GM12873 (cell line): ENCODE data around the gene SINHCAF.

Experiments
- TF ChIP-seq, protein P1 (sequence below): IDR thresholded peaks from 2 replicates; pipeline ENCODE4 v1.5.1; 2012; ENCODE audit warnings: low read depth, mild to moderate bottlenecking, moderate library complexity, low read length, control low read depth; ENCODE audit not compliant: insufficient read depth; ENCODE audit errors: missing control alignments

SINHCAF gene

GRCh38 chr12:31272607-31273225, 53.2 kb downstream of the SINHCAF start:
- TF ChIP-seq, protein P1, sequence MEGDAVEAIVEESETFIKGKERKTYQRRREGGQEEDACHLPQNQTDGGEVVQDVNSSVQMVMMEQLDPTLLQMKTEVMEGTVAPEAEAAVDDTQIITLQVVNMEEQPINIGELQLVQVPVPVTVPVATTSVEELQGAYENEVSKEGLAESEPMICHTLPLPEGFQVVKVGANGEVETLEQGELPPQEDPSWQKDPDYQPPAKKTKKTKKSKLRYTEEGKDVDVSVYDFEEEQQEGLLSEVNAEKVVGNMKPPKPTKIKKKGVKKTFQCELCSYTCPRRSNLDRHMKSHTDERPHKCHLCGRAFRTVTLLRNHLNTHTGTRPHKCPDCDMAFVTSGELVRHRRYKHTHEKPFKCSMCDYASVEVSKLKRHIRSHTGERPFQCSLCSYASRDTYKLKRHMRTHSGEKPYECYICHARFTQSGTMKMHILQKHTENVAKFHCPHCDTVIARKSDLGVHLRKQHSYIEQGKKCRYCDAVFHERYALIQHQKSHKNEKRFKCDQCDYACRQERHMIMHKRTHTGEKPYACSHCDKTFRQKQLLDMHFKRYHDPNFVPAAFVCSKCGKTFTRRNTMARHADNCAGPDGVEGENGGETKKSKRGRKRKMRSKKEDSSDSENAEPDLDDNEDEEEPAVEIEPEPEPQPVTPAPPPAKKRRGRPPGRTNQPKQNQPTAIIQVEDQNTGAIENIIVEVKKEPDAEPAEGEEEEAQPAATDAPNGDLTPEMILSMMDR: no peak

- TF ChIP-seq, protein P1: no peak
These were observed 58.0 kb downstream of the SINHCAF start for GRCh38 chr12:31267966-31268365.

GRCh38 chr12:31265722-31266121, 60.2 kb downstream of the SINHCAF start:
- TF ChIP-seq, protein P1: no peak

DNA sequence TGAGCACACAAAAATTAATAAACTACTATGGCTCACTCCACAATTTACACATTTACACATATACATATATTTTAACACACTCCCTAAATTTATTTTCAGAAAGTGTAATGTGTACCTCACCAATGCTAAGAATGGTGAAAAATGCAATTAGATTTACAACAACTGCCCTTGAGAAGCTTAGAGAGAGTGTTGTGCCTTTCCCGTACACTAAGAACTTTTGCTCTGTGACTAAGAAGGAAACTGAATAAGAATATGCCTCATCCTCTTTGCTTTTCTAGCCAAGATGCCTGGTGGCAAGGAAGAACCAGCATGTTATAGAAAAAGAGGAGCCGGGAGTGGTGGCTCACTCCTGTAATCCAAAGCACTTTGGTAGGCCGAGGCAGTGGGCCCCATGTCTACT, 62.3 kb downstream of the SINHCAF start:
- TF ChIP-seq, protein P1: no peak

DNA sequence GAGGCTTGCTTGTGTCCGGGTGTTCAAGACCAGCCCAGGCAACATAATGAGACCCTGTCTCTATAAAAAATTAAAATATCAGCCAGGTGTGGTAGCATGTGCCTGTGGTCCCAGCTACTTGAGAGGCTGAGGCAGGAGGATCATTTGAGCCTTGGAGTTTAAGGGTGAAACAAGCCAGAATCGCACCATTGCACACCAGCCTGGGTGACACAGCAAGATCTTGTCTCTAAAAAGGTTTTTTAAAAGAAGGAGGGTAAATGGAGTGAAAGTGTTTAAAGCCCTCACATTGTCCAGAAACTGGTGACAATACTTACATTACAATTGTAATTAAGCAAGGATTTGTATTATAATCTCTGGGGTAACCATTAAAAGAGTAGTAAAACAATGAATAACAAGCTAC, 64.2 kb downstream of the SINHCAF start:
- TF ChIP-seq, protein P1: no peak

GRCh38 chr12:31260840-31261239, 65.1 kb downstream of the SINHCAF start:
- TF ChIP-seq, protein P1: no peak

GRCh38 chr12:31259136-31259886, 66.6 kb downstream of the SINHCAF start:
- TF ChIP-seq, protein P1: no peak
